HepG2 (cell line): Measurements from ENCODE around the gene TPI1. TPM values are rescaled to one million over a fixed set of nuclear protein-coding genes. Genes with fewer than 3 reads are reported as not detected.

Experiments used
- CEBPB ChIP-seq: IDR thresholded peaks from 2 replicates; pipeline ENCODE4 v1.6.1; 2011; ENCODE audit warnings: low read depth, low read length, improper control_type of control experiment, borderline replicate concordance
- DR1 ChIP-seq: sonication (generic); formaldehyde crosslinking; IDR thresholded peaks from 2 replicates; pipeline ENCODE4 v1.8.0; 2021; ENCODE audit warnings: mild to moderate bottlenecking, missing genetic modification reagents, inconsistent platforms
- FLYWCH1 ChIP-seq: sonication (generic); formaldehyde crosslinking; IDR thresholded peaks from 2 replicates; pipeline ENCODE4 v1.8.1; 2023; ENCODE audit warnings: mild to moderate bottlenecking, missing genetic modification reagents
- FOXC1 ChIP-seq: sonication (generic); formaldehyde crosslinking; IDR thresholded peaks from 2 replicates; pipeline ENCODE4 v1.8.0; 2022; ENCODE audit warnings: mild to moderate bottlenecking, missing genetic modification reagents, borderline replicate concordance
- GMEB2 ChIP-seq: IDR thresholded peaks from 2 replicates; pipeline ENCODE4 v1.6.1; 2016; ENCODE audit warnings: missing biosample characterization, missing genetic modification reagents, low read depth
- MAZ ChIP-seq, 2 experiments: sonication (generic) in 1 of 2; formaldehyde crosslinking in 1 of 2; IDR thresholded peaks; 2 replicates each; pipeline versions ENCODE4 v1.5.0 to v1.6.1; 2012 to 2020; ENCODE audit warnings: low read depth in 2 of 2, mild to moderate bottlenecking in 2 of 2, borderline replicate concordance in 1 of 2, improper control_type of control experiment in 1 of 2, low read length in 1 of 2, missing genetic modification reagents in 1 of 2, moderate library complexity in 1 of 2
- MEIS2 ChIP-seq: sonication (generic); formaldehyde crosslinking; IDR thresholded peaks from 2 replicates; pipeline ENCODE4 v1.9.0; 2021; ENCODE audit warnings: mild to moderate bottlenecking, missing genetic modification reagents
- NONO ChIP-seq, 2 experiments: fragments of 450-650 bp in 1 of 2; sonication (generic) in 1 of 2; formaldehyde crosslinking in 1 of 2; IDR thresholded peaks in 1 of 2; conservative IDR thresholded peaks in 1 of 2; 2 replicates each; pipeline versions ENCODE4 v1.6.1 to v1.8.0; 2017 to 2022; ENCODE audit warnings: mild to moderate bottlenecking in 1 of 2, missing genetic modification reagents in 1 of 2, moderate library complexity in 1 of 2
- NR3C1 ChIP-seq: sonication (generic); formaldehyde crosslinking; IDR thresholded peaks from 2 replicates; pipeline ENCODE4 v1.4.0; 2020; ENCODE audit warnings: missing genetic modification reagents
- YEATS2 ChIP-seq: sonication (generic); formaldehyde crosslinking; IDR thresholded peaks from 2 replicates; pipeline ENCODE4 v1.4.0; 2020; ENCODE audit warnings: missing genetic modification reagents, borderline replicate concordance
- ZFY ChIP-seq: sonication (generic); formaldehyde crosslinking; IDR thresholded peaks from 2 replicates; pipeline ENCODE4 v1.4.0; 2020; ENCODE audit warnings: missing genetic modification reagents
- ZNF124 ChIP-seq: sonication (generic); formaldehyde crosslinking; IDR thresholded peaks from 2 replicates; pipeline ENCODE4 v1.4.0; 2020; ENCODE audit warnings: missing genetic modification reagents
- ZNF3 ChIP-seq: IDR thresholded peaks from 2 replicates; pipeline ENCODE4 v1.7.0; 2017; ENCODE audit warnings: inconsistent platforms
- ZNF33B ChIP-seq: sonication (generic); formaldehyde crosslinking; IDR thresholded peaks from 2 replicates; pipeline ENCODE4 v1.5.1; 2020; ENCODE audit warnings: mild to moderate bottlenecking, missing genetic modification reagents
- ZNF503 ChIP-seq: sonication (generic); formaldehyde crosslinking; IDR thresholded peaks from 2 replicates; pipeline ENCODE4 v1.4.0; 2020; ENCODE audit warnings: missing genetic modification reagents
- ZNF557 ChIP-seq: sonication (generic); formaldehyde crosslinking; IDR thresholded peaks from 2 replicates; pipeline ENCODE4 v1.4.0; 2020; ENCODE audit warnings: missing genetic modification reagents
- ZNF567 ChIP-seq: sonication (generic); formaldehyde crosslinking; IDR thresholded peaks from 2 replicates; pipeline ENCODE4 v1.8.1; 2023; ENCODE audit warnings: mild to moderate bottlenecking, missing genetic modification reagents, borderline replicate concordance
- ZNF570 ChIP-seq: sonication (generic); formaldehyde crosslinking; IDR thresholded peaks from 2 replicates; pipeline ENCODE4 v1.4.0; 2020; ENCODE audit warnings: mild to moderate bottlenecking, missing genetic modification reagents, borderline replicate concordance
- ZNF598 ChIP-seq: sonication (generic); formaldehyde crosslinking; IDR thresholded peaks from 2 replicates; pipeline ENCODE4 v1.5.1; 2020; ENCODE audit warnings: mild to moderate bottlenecking, missing genetic modification reagents, borderline replicate concordance
- ZNF792 ChIP-seq: IDR thresholded peaks from 2 replicates; pipeline ENCODE4 v1.6.1; 2016
- polyA plus RNA-seq, 8 experiments: library from polyadenylated mRNA; depleted of rRNA in 3 of 8; stranded (reverse) in 7 of 8; unstranded in 1 of 8; fragments of >200 nt; fragmentation: Illumina TruSeq in 4 of 8; extraction: Trizol in 4 of 8; gene quantifications; 2 replicates each; pipeline versions ENCODE4 v1.2.1 to v1.2.3, GENCODE V29; 2011 to 2016; ENCODE audit warnings: low read depth in 4 of 8, missing spikeins in 1 of 8, mixed read lengths in 1 of 8; ENCODE audit not compliant: insufficient read depth in 1 of 8
- total RNA-seq, 5 experiments: library from RNA; depleted of rRNA; stranded (reverse); fragments of >200 nt; fragmentation: Illumina TruSeq; extraction: Trizol; gene quantifications; 2 replicates each; pipeline ENCODE4 v1.2.3, GENCODE V29; 2016; ENCODE audit warnings: low read depth in 1 of 5
- TF ChIP-seq, protein P1 (sequence below): sonication (generic); formaldehyde crosslinking; IDR thresholded peaks from 2 replicates; pipeline ENCODE4 v1.4.0; 2020; ENCODE audit warnings: missing genetic modification reagents
- TF ChIP-seq, protein P2 (sequence below): sonication (generic); formaldehyde crosslinking; IDR thresholded peaks from 2 replicates; pipeline ENCODE4 v1.4.0; 2020; ENCODE audit warnings: missing genetic modification reagents

TPI1 gene
- total and polyA plus RNA-seq, 2 of the 13 experiments (the other 11 are each of a cell fraction or from before 2014, with no cell fraction given): 945 to 2,535 TPM

- TF ChIP-seq MAZ (IDR thresholded peaks at IDR 0.05; ENCODE audit: borderline replicate concordance, low read depth, low read length) (peak; percentile 72), MAZ (CRISPR knock-in tag; IDR thresholded peaks at IDR 0.05; ENCODE audit: low read depth) (peak; percentile 98), ZNF503 (peak; percentile 81; the same call in 1 of the 2 replicates), ZFY (peak; percentile 69), NONO (IDR thresholded peaks at IDR 0.05) (no peak), NONO (CRISPR knock-in tag; conservative IDR thresholded peaks at IDR 0.05) (peak; percentile 94), YEATS2 (CRISPR knock-in tag) (peak; percentile 55; the same call in 1 of the 2 replicates), FLYWCH1 (CRISPR knock-in tag) (no peak), ZNF3 (no peak), ZNF792 (CRISPR knock-in tag) (no peak), ZNF33B (CRISPR knock-in tag) (no peak; the same call in 1 of the 2 replicates), NR3C1 (CRISPR knock-in tag) (no peak), ZNF124 (CRISPR knock-in tag) (0 out of 2 replicates have a peak, but pooled peaks have one; percentile 55), ZNF570 (CRISPR knock-in tag) (no peak), ZNF557 (peak; percentile 60; the same call in 1 of the 2 replicates), GMEB2 (0 out of 2 replicates have a peak, but pooled peaks have one; percentile 44), ZNF567 (CRISPR knock-in tag) (no peak; the same call in 1 of the 2 replicates), DR1 (CRISPR knock-in tag) (peak; percentile 62), MEIS2 (CRISPR knock-in tag) (peak; percentile 82; the same call in 1 of the 2 replicates), CEBPB (peak; percentile 100), FOXC1 (CRISPR knock-in tag) (peak; percentile 67; the same call in 1 of the 2 replicates), ZNF598 (CRISPR knock-in tag) (peak; percentile 94)
- TF ChIP-seq, protein P1, sequence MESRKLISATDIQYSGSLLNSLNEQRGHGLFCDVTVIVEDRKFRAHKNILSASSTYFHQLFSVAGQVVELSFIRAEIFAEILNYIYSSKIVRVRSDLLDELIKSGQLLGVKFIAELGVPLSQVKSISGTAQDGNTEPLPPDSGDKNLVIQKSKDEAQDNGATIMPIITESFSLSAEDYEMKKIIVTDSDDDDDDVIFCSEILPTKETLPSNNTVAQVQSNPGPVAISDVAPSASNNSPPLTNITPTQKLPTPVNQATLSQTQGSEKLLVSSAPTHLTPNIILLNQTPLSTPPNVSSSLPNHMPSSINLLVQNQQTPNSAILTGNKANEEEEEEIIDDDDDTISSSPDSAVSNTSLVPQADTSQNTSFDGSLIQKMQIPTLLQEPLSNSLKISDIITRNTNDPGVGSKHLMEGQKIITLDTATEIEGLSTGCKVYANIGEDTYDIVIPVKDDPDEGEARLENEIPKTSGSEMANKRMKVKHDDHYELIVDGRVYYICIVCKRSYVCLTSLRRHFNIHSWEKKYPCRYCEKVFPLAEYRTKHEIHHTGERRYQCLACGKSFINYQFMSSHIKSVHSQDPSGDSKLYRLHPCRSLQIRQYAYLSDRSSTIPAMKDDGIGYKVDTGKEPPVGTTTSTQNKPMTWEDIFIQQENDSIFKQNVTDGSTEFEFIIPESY (CRISPR knock-in tag): no peak
- TF ChIP-seq, protein P2, sequence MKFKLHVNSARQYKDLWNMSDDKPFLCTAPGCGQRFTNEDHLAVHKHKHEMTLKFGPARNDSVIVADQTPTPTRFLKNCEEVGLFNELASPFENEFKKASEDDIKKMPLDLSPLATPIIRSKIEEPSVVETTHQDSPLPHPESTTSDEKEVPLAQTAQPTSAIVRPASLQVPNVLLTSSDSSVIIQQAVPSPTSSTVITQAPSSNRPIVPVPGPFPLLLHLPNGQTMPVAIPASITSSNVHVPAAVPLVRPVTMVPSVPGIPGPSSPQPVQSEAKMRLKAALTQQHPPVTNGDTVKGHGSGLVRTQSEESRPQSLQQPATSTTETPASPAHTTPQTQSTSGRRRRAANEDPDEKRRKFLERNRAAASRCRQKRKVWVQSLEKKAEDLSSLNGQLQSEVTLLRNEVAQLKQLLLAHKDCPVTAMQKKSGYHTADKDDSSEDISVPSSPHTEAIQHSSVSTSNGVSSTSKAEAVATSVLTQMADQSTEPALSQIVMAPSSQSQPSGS: peak; percentile 57; the same call in 1 of the 2 replicates
Measured at GRCh38 chr12:6890789-6891645, 23.7 kb downstream of the TPI1 start (continued).
